Limb (tissue), 2 donors: Measurements from ENCODE around the gene TEKTIP1.
"Not testable (repeated sequence)": the region's sequence is repeated elsewhere in the genome, so short reads cannot be mapped to it uniquely, and the experiment has no call there.

Experiments used
- DNase-seq, 2 donors: peaks; one replicate each; pipeline ENCODE4 v3.0.0-alpha.2; 2016; ENCODE audit errors: extremely low spot score in 2 of 2

TEKTIP1 gene

GRCh38 chr19:3507371-3508120 lies 31.4 kb upstream of the TEKTIP1 start:
- DNase-seq = peak in 1 of 2 donors; percentile 62

DNA sequence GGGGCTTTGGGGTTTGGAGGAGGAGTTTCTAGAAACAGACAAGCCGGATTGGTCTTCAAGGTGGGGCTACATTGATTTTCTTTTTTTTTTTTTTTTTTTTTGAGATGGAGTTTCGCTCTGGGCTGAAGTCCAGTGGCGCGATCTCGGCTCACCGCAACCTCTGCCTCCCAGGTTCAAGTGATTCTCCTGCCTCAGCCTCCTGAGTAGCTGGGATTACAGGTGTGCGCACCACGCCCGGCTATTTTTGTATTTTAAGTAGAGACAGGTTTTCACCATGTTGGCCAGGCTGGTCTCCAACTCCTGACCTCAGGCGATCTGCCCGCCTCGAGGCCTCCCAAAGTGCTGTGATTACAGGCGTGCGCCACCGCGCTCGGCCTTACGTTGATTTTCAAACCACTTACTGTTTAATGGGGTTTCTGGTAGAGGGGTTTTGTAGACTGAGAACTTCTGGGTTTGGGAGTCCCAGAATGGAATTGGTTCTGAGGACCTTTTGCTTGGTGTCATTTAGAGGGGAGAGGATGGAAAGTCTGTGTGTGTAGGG lies 30.8 kb upstream of the TEKTIP1 start:
- DNase-seq = not testable (repeated sequence)

- DNase-seq = peak in 1 of 2 donors; percentile 26
These were observed 30.0 kb upstream of the TEKTIP1 start for GRCh38 chr19:3508771-3509535.

DNA sequence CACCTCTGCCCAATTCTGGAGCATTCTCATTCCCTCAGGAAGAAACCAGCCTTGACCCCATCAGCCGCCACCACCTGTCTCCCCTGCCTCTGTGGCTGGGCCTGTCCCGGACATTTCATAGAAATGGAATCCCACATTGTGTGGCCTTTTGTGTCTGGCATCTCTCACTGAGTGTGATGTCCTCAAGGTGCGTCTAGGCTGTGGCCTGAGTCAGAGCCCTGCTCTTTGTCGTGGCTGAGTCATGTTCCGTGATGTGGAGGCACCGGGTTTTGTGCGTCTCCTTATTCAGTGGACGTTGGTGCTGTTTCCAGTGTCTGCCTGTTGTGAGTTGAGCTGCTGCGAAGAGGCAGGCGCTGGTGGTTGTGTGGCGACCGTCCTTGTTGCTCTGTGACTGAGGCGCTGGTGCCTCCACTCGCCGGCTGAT lies 29.4 kb upstream of the TEKTIP1 start:
- DNase-seq = no peak

GRCh38 chr19:3510727-3511126 lies 28.2 kb upstream of the TEKTIP1 start:
- peak in 1 of 2 donors; percentile 25 for DNase-seq

DNA sequence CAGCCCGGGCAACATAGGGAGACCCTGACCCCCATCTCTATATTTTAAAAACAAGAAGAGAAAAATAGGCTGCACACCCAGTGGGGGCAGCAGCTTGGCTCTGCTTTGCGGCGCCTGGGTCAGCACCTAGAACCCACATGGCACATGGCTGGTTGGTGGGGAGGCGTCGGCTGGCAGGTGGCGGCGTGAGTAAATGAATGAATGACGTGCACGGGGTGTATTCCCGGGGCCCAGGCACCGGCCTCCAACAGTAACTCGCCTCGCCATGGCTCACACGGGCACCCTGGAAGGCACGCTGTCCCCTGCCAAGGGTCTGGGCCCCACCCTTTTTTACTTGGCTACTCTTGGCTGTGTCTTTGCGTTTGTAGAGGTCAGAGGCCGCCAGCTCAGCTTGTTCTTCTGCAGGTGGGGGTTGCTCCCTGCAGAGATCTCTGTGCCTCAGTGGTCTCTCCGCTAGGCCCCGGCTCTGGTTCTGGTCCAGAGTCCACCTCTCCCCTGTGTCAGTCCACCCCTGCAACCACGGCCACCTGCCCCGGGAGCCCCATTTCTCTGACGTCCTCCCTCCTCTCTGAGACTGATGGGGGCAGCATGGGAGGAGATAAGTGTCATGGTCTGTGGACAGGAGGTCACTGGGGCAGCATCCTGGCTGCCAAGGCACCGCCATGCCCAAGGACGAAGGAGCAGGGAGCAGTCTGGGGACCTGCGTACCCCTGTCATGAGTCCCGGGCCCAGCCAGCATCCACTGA lies 27.3 kb upstream of the TEKTIP1 start:
- peak in 1 of 2 donors; percentile 24 for DNase-seq

DNA sequence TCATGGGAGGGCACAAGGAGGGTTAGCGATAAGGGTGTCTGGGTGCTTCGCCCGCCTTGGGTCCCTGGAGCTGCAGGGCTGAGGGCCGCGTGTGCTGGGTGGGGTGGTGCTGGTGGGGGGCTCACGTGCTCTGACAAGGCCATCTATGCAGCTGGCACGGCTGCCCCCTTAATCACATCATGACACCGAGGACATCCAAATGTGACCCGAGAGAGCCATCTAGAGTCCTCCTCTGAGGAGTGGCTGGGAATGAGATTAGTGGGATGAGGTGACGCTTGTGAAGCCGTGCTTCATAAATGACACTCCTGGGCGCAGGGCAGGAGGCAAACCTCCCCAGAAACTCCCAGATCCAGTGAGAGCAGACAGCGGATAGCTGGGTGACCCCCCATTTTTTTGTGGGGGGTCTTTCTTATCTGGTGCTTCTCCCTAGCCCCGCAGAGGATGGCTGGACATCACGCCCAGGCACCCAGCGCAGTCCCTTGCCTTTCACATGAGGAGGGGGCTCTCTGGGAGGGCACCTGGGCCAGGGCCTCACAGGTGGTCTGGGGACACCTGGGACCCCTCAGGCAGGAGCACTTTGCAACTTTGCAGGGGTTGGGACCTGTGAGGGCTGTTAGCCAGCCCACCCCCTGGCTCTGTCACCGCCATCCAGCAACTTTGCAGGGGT lies 26.3 kb upstream of the TEKTIP1 start:
- DNase-seq = no peak

DNA sequence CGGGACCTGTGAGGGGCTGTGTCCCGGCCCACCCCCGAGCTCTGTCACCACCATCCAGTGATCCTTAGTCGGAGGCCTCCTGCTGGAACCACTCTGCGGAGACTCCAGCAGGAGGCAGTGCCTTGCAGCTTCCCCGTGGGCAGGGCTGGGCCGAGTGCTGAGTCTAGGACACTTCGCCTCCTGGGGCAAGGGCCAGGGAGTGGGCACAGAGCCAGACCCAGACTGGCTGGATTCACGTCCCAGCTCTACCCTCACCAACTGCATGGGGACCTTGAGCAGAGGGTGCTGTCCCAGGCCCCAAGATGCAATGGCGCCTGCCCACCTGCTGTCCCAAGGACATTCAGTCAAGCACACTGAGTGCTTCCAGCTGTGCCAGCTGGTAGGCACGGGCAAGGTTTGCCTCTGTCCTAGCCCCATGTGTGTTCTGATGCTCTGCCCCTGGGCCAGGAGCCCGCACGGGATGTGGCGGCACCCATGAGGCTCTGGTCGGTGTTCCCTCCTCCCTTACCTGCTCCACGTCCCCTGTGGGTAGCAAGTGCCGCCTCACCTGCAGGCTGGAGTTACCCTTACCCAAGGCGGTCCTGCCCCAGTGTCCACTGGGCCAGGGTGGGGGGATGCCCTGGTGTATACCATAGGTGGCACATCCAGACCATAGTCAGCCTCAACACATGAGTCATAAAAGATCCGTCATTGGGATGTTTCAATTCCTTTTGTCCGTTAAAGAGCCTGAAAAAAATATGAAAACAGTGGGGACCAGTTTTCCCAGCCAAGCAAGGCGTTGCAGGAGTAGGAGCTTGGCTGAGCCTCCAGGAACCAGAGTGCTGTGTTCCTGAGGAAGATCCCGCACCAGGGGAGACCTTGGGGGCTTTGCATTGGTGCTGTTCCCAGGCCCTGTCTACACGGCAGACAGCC lies 25.5 kb upstream of the TEKTIP1 start:
- no peak for DNase-seq

- no peak for DNase-seq
These were observed 24.0 kb upstream of the TEKTIP1 start for GRCh38 chr19:3514930-3515329.

DNA sequence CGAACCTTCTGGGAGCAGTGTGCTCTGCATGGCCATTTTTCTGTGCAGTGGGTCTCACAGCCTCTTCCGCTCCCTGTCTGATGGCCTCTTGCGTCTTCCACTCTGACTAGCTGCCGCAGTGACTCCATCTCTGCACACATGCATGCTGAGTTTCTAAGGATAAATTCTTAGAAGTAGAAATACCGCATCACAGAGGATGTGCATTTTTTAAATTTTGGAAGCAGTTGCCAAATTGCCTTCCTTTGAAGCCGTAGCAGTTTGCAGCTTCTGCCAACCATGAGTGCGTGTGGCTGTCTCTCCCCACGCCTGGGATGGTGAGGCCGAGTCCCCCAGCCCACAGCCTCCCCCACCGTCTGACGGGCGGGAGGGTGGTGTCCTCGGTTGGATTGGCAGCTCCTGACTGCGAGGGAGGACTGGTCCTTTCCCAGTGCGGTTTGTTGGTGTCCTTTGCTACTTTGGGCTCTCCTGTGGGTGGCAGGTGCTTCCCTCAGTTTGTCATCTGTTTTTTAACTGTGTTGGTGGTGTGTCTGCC lies 23.0 kb upstream of the TEKTIP1 start:
- peak in 1 of 2 donors; percentile 25 for DNase-seq

- peak in 1 of 2 donors; percentile 31 for DNase-seq
These were observed 22.2 kb upstream of the TEKTIP1 start for GRCh38 chr19:3516675-3517207.

DNA sequence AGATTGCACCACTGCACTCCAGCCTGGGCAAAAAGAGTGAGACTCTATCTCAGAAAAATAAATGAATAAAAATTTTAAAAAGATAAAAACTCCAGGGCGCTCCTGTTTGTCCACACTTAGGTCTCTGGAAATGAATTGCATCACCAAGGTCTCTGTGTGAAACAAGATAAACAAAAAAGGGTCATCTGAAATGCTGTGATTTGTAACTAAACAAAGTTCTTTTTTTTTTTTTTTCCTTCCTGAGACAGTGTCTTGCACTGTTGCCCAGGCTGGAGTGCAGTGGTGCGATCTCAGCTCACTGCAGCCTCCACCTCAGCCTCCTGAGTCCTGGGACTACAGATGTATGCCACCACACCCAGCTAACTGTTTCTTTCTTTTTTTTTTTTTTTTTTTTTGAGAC lies 21.3 kb upstream of the TEKTIP1 start:
- no peak for DNase-seq

- DNase-seq = no peak
These were observed 20.7 kb upstream of the TEKTIP1 start for GRCh38 chr19:3518255-3518654.

DNA sequence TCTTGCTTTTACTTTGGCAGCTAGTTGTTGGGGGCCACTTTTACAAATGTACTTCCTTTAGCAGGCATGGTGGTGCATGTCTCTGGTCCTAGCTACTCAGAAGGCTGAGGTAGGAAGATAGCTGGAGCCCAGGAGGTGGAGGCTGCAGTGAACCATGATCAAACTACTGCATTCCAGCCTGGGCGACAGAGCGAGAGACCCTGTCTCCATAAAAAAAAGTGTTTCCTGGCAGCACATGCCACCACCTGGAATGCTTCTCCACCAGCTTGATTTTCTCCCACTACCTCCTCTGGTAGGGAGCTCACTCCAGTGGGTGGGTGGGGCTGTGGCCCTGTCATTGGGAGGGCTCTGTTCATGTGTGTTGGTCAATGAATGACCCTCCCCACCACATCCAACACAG lies 20.3 kb upstream of the TEKTIP1 start:
- no peak for DNase-seq

GRCh38 chr19:3519126-3519525 lies 19.8 kb upstream of the TEKTIP1 start:
- DNase-seq = peak in 1 of 2 donors; percentile 22

DNA sequence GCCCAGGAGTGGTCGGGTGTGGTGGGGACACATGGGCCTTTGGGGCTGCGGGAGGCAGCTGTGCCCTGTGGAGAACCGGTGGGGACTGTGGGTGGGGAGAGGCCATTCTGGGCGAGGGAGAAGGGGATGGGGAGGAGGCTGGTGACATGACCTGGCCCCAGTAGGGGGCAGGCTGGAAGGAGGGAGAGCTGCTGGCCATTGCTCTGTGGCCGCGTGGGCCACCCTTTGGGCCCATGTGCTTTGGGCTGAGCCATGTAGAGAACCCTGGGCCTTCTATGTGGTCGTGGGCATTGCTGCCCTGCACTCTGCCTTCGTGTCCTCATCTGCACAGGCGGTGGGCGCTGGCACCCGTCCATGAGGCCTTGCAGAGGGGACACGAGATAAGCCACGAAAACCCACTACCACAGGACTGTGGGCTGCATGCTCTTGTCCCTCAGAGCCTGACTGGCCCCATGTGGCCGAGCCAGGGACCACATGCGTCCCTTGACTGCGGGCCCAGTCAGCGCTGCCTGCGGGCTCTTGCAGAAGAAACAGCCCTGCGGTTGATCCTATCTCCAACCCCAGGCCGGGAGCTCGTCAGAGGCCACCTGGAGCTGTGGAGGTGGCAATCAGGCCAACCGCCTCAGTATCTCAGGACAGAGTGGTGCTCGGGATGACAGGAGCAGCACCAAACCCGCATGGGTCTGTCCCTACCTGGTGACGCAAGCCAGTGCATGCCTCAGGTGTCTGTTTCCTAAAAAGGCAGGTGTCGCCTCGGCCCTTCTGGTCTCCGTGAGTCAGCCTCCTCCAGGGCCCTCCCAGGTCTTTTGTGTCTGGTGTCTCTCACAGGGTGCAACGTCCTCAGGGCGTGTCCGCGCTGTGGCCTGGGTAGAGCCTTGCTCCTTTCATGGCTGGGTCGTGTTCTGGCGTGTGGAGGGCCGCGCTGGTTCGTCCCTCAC lies 18.5 kb upstream of the TEKTIP1 start:
- peak in 1 of 2 donors; percentile 33 for DNase-seq

- no peak for DNase-seq
These were observed 17.9 kb upstream of the TEKTIP1 start for GRCh38 chr19:3521104-3521445.
